ENCODE results near the gene NDRG3. TPM values are rescaled to one million over a fixed set of nuclear protein-coding genes. Genes with fewer than 3 reads are reported as not detected.
A peak's percentile ranks its signal among the peaks of the same experiment; 100 is the strongest.
"Not testable (repeated sequence)": the region's sequence is repeated elsewhere in the genome, so short reads cannot be mapped to it uniquely, and the experiment has no call there.

Gene NDRG3
- total RNA-seq, 1 experiment from 2014 or later = 36.6 TPM

- DNase-seq (ENCODE audit: low read depth) = not testable (repeated sequence)
These were observed 50.4 kb downstream of the NDRG3 start for GRCh38 chr20:36695467-36695866.

- DNase-seq (ENCODE audit: low read depth) = no peak
These were observed 57.3 kb downstream of the NDRG3 start for GRCh38 chr20:36688630-36689029.

GRCh38 chr20:36687850-36688249 lies 58.0 kb downstream of the NDRG3 start:
- no peak for DNase-seq (ENCODE audit: low read depth)

- no peak for DNase-seq (ENCODE audit: low read depth)
These were observed 58.9 kb downstream of the NDRG3 start for GRCh38 chr20:36686944-36687343.

GRCh38 chr20:36686504-36686903 lies 59.4 kb downstream of the NDRG3 start:
- DNase-seq (ENCODE audit: low read depth) = no peak

- no peak for DNase-seq (ENCODE audit: low read depth)
These were observed 61.1 kb downstream of the NDRG3 start for GRCh38 chr20:36684747-36685146.

GRCh38 chr20:36682311-36682710 lies 63.6 kb downstream of the NDRG3 start:
- DNase-seq (ENCODE audit: low read depth) = no peak

GRCh38 chr20:36677422-36677771 lies 68.5 kb downstream of the NDRG3 start:
- DNase-seq (ENCODE audit: low read depth) = no peak

- no peak for DNase-seq (ENCODE audit: low read depth)
These were observed 69.0 kb downstream of the NDRG3 start for GRCh38 chr20:36676701-36677421.

- not testable (repeated sequence) for DNase-seq (ENCODE audit: low read depth)
These were observed 70.3 kb downstream of the NDRG3 start for GRCh38 chr20:36675545-36675944.

- DNase-seq (ENCODE audit: low read depth) = no peak
These were observed 72.9 kb downstream of the NDRG3 start for GRCh38 chr20:36672991-36673390.

GRCh38 chr20:36670665-36671357 lies 75.1 kb downstream of the NDRG3 start:
- no peak for DNase-seq (ENCODE audit: low read depth)

GRCh38 chr20:36666181-36666740 lies 79.6 kb downstream of the NDRG3 start:
- DNase-seq (ENCODE audit: low read depth) = peak; percentile 10

- no peak for DNase-seq (ENCODE audit: low read depth)
These were observed 82.9 kb downstream of the NDRG3 start for GRCh38 chr20:36663031-36663430.

- DNase-seq (ENCODE audit: low read depth) = no peak
These were observed 87.6 kb downstream of the NDRG3 start for GRCh38 chr20:36658300-36658699.

GRCh38 chr20:36656733-36657132 lies 89.2 kb downstream of the NDRG3 start:
- no peak for DNase-seq (ENCODE audit: low read depth)

- no peak for DNase-seq (ENCODE audit: low read depth)
These were observed 90.9 kb downstream of the NDRG3 start for GRCh38 chr20:36655004-36655403.

GRCh38 chr20:36654506-36654905 lies 91.4 kb downstream of the NDRG3 start:
- no peak for DNase-seq (ENCODE audit: low read depth)

- DNase-seq (ENCODE audit: low read depth) = no peak
These were observed 92.4 kb downstream of the NDRG3 start for GRCh38 chr20:36653456-36653855.

GRCh38 chr20:36647196-36648121 lies 98.4 kb downstream of the NDRG3 start:
- DNase-seq (ENCODE audit: low read depth) = no peak

GRCh38 chr20:36646678-36647077 lies 99.2 kb downstream of the NDRG3 start:
- no peak for DNase-seq (ENCODE audit: low read depth)

- DNase-seq (ENCODE audit: low read depth) = no peak
These were observed 99.9 kb downstream of the NDRG3 start, which contains the start of gene SLA2 for GRCh38 chr20:36645998-36646397. Gene SLA2, minus strand, starts transcription at chr20:36646196. Its CDS starts 4,861 bp downstream, at chr20:36641335.

Measured in HT1080 (cell line).